Suprapubic skin (tissue), 4 donors: ENCODE results near the gene RNF223. TPM values are rescaled to one million over a fixed set of nuclear protein-coding genes. Genes with fewer than 3 reads are reported as not detected.

Experiments
- DNase-seq, 2 donors: peaks; one replicate each; pipeline ENCODE4 v3.0.0-alpha.2; 2019; ENCODE audit warnings: low spot score in 2 of 2
- H3K27ac ChIP-seq: fragments of 200-600 bp; sonication (generic); one replicate; pipeline ENCODE4 v1.5.1; 2019
- H3K27me3 ChIP-seq: fragments of 200-600 bp; sonication (generic); one replicate; pipeline ENCODE4 v1.5.1; 2019
- H3K36me3 ChIP-seq: fragments of 200-600 bp; sonication (generic); one replicate; pipeline ENCODE4 v1.5.1; 2019
- H3K4me1 ChIP-seq: fragments of 200-600 bp; sonication (generic); one replicate; pipeline ENCODE4 v1.5.1; 2019
- H3K4me3 ChIP-seq: fragments of 200-600 bp; sonication (generic); one replicate; pipeline ENCODE4 v1.5.1; 2019; ENCODE audit warnings: mild to moderate bottlenecking
- H3K9me3 ChIP-seq: fragments of 200-600 bp; sonication (generic); one replicate; pipeline ENCODE4 v1.5.1; 2019
- EP300 ChIP-seq: sonication (generic); formaldehyde crosslinking; IDR thresholded peaks from one replicate; pipeline ENCODE4 v1.6.1; 2017; ENCODE audit warnings: antibody characterized with exemption
- POLR2A ChIP-seq, 2 donors: fragments of 450-650 bp; IDR thresholded peaks; one replicate each; pipeline ENCODE4 v1.6.1; 2017; ENCODE audit warnings: antibody characterized with exemption in 2 of 2, mild to moderate bottlenecking in 2 of 2, moderate library complexity in 2 of 2
- POLR2AphosphoS5 ChIP-seq, 3 donors: sonication (generic); formaldehyde crosslinking; IDR thresholded peaks; one replicate each; pipeline ENCODE4 v1.6.1; 2017; ENCODE audit warnings: antibody characterized with exemption in 3 of 3
- WGBS: methylation state at CpG from one replicate; pipeline ENCODE4 v1.1.5; 2018; 5-methylcytosine and 5-hydroxymethylcytosine counted together
- total RNA-seq, 4 donors: library from RNA; depleted of rRNA; stranded (reverse); fragments of >200 nt; gene quantifications; one replicate each; pipeline ENCODE4 v1.1.0, GENCODE V29; 2016
- TF ChIP-seq, protein P1 (sequence below), 2 donors: fragments of 200-600 bp in 1 of 2; fragments of 450-650 bp in 1 of 2; sonication (generic) in 1 of 2; IDR thresholded peaks; one replicate each; pipeline ENCODE4 v1.5.1; 2016 to 2019; ENCODE audit warnings: antibody characterized with exemption in 2 of 2, mild to moderate bottlenecking in 1 of 2, moderate library complexity in 1 of 2

RNF223 gene
- total RNA-seq, 4 donors from 2014 or later: 1.8 to 4.9 (median 4.8) TPM

- 88% methylated on average over 15 of the region's 38 CpGs for WGBS
- TF ChIP-seq, protein P1, sequence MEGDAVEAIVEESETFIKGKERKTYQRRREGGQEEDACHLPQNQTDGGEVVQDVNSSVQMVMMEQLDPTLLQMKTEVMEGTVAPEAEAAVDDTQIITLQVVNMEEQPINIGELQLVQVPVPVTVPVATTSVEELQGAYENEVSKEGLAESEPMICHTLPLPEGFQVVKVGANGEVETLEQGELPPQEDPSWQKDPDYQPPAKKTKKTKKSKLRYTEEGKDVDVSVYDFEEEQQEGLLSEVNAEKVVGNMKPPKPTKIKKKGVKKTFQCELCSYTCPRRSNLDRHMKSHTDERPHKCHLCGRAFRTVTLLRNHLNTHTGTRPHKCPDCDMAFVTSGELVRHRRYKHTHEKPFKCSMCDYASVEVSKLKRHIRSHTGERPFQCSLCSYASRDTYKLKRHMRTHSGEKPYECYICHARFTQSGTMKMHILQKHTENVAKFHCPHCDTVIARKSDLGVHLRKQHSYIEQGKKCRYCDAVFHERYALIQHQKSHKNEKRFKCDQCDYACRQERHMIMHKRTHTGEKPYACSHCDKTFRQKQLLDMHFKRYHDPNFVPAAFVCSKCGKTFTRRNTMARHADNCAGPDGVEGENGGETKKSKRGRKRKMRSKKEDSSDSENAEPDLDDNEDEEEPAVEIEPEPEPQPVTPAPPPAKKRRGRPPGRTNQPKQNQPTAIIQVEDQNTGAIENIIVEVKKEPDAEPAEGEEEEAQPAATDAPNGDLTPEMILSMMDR (IDR thresholded peaks at IDR 0.05): no peak
- TF ChIP-seq POLR2A (IDR thresholded peaks at IDR 0.05) (no peak), POLR2AphosphoS5 (IDR thresholded peaks at IDR 0.05) (no peak), EP300 (no peak)
- H3K27ac ChIP-seq: no peak overlapping the region
- no peak for DNase-seq
- no peaks in the 10 kb centered on the region for H3K9me3 ChIP-seq
- no peak overlapping the region for H3K4me3 ChIP-seq
- H3K4me1 ChIP-seq: no peaks in the 10 kb centered on the region
- no peaks in the 10 kb centered on the region for H3K27me3 ChIP-seq
- peaks cover 24% of the 10 kb centered on the region for H3K36me3 ChIP-seq
Observed at GRCh38 chr1:1085911-1086841, 12.1 kb upstream of the RNF223 start.

DNA sequence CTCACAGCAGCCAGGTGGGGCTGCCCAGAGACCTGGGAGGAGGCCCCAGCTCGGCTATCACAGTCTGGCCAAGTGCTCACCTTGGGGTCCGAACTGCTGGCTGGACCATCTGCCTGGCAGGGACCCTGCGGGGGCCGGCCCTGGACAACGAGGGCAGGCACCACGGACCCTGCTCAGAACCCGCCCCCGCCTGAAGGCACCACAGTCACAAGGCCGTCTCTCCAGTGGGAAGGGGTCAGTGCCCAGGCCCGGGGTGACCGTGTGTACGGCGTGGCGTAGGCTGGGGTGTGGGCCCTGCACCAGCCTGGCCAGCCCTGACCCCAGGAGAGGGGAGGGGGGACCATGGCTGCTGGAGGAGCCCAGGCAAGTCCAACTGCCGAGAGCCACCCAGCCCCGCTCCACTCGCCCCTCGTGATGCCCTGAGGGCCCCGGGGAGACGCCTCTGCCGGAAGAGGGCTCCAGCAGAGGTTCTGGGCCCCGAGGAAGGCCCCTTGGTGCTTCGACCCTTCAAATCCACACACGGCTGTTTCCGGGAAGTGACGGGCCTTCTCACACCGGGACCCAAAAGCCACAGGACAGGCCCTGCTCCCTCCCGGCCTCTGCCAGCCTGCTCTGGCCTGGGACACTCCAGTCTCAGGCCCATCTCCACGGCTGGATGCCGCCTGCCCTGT is 11.2 kb upstream of the RNF223 start:
- Histone ChIP-seq H3K27ac (no peak overlapping the region), H3K4me3 (no peak overlapping the region), H3K27me3 (no peaks in the 10 kb centered on the region), H3K36me3 (peaks cover 24% of the 10 kb centered on the region), H3K9me3 (no peaks in the 10 kb centered on the region), H3K4me1 (peaks cover 2% of the 10 kb centered on the region)
- no peak for DNase-seq
- WGBS: 73% methylated on average over 9 of the region's 30 CpGs
- TF ChIP-seq EP300 (no peak), POLR2A (IDR thresholded peaks at IDR 0.05) (no peak), POLR2AphosphoS5 (IDR thresholded peaks at IDR 0.05) (no peak)
- TF ChIP-seq, protein P1 (IDR thresholded peaks at IDR 0.05): no peak

DNA sequence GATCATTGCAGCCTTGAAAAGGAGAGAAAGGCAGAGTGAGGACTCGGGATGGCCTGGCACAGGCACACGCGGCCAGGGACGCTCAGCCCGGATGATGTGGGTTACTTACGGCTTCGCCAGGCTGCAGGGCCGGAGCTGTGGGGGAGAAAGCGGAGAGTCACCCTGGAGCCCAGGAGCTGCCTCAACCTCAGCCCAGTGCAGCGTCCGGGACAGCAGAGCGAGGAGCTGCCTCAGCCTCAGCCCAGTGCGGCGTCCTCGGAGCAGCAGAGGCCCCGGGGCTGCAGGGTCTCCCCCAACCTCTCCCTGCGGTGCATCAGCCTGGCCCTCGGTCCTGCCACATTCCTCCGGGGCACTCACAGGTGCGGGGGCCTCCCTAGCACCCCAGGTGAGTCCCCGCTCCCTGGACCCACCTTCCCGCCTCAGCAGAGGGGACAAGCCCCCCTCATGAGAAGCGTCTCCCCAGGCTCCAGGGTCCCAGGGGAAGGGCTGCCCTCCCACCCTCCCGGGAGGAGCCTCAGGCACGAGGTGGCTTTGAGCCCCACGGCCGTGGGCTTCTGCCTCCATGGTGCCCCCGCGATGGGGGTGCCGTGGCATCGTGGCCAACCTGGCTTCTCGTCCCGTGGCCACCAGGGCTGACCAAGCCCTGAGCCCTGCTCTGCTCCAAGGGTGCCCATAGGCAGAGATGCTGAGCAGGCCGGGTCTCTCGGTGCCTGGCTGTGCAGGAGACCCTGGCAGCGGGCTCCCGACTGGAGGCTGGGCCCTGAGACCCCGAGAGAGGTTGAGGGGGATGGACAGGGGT is 10.5 kb upstream of the RNF223 start:
- TF ChIP-seq POLR2AphosphoS5 (IDR thresholded peaks at IDR 0.05) (no peak), POLR2A (IDR thresholded peaks at IDR 0.05) (no peak), EP300 (no peak)
- TF ChIP-seq, protein P1 (IDR thresholded peaks at IDR 0.05): no peak
- Histone ChIP-seq H3K4me1 (peaks cover 9% of the 10 kb centered on the region), H3K27me3 (peaks cover 5% of the 10 kb centered on the region), H3K27ac (no peak overlapping the region), H3K4me3 (no peak overlapping the region), H3K36me3 (peaks cover 24% of the 10 kb centered on the region), H3K9me3 (no peaks in the 10 kb centered on the region)
- WGBS: 77% methylated on average over 6 of the region's 38 CpGs
- peak in 1 of 2 donors; percentile 77 for DNase-seq

DNA sequence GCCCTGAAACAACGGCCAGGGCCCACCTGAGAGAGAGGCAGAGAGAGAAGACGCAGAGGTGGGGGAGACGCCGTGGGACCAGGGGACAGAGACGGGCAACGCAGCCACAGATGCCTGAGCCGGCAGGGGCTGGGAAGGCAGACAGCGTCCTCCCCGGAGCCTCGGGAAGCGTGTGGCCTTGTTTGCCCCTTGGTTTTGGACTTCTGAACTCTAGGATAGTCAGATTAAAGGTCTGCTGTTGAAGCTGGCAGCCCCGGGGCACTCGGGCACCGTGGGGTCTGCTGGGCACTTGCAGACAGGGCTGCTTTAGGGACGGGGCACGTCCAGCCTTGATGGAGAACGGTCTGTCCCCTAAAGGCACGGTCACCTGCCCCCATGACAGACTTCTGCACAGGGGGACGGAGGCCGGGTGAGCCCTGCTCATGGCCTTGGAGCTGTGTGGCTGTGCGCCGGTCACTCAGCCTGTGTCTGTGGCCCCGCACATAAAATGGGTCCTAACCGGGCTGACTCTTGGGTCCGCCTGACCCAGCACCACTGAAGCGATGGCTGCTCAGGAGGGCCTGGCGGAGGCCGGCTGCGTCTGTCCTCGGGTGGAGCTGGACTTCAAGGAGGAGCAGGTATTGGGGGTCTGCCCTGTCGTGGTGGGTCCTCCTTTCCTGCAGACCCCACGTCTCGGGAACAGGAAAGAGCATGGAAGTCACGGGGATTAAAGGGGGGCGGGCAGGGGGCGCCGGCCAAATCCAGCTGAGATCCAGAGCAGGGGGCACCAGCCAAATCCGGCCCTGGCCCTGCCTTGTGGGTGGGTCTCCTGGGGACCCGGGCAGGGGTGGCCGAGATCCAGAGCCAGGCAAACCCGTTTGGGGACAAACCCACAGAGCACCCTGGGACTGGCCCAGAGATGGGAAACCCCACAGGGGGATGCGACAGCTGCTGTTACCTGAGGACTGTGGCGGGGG is 9.6 kb upstream of the RNF223 start:
- Histone ChIP-seq H3K4me1 (peaks cover 14% of the 10 kb centered on the region), H3K4me3 (no peak overlapping the region), H3K9me3 (no peaks in the 10 kb centered on the region), H3K36me3 (peaks cover 24% of the 10 kb centered on the region), H3K27ac (no peak overlapping the region), H3K27me3 (peaks cover 5% of the 10 kb centered on the region)
- TF ChIP-seq POLR2A (IDR thresholded peaks at IDR 0.05) (no peak), POLR2AphosphoS5 (IDR thresholded peaks at IDR 0.05) (no peak), EP300 (no peak)
- TF ChIP-seq, protein P1 (IDR thresholded peaks at IDR 0.05): no peak
- WGBS: 83% methylated on average over 27 of the region's 43 CpGs
- peak in 1 of 2 donors; percentile 69 for DNase-seq
